ENCODE results near the gene CACNB3.

DNA sequence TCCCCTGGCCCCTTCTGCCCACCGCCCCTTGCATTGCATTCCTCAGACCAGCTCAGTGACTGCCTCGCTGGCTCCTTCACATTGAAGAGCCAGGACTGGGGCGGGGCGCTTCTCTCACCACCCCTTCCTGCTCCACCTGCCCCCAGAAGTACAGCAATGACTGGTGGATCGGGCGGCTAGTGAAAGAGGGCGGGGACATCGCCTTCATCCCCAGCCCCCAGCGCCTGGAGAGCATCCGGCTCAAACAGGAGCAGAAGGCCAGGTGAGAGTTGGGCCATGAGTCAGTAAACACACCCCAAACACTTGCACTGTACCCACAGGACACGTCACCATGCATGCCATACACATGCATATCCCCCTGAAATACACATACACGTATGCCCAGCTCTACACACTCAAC lies 5.8 kb downstream of the CACNB3 start:
- TF ChIP-seq POLR2AphosphoS5 (IDR thresholded peaks at IDR 0.05) (no peak), MXI1 (conservative IDR thresholded peaks at IDR 0.05; ENCODE audit: poor library complexity, severe bottlenecking) (no peak), EZH2 (IDR thresholded peaks at IDR 0.05; ENCODE audit: borderline replicate concordance, insufficient read depth, low read length, poor library complexity, severe bottlenecking) (no peak)
- TF ChIP-seq, protein P1, sequence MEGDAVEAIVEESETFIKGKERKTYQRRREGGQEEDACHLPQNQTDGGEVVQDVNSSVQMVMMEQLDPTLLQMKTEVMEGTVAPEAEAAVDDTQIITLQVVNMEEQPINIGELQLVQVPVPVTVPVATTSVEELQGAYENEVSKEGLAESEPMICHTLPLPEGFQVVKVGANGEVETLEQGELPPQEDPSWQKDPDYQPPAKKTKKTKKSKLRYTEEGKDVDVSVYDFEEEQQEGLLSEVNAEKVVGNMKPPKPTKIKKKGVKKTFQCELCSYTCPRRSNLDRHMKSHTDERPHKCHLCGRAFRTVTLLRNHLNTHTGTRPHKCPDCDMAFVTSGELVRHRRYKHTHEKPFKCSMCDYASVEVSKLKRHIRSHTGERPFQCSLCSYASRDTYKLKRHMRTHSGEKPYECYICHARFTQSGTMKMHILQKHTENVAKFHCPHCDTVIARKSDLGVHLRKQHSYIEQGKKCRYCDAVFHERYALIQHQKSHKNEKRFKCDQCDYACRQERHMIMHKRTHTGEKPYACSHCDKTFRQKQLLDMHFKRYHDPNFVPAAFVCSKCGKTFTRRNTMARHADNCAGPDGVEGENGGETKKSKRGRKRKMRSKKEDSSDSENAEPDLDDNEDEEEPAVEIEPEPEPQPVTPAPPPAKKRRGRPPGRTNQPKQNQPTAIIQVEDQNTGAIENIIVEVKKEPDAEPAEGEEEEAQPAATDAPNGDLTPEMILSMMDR (IDR thresholded peaks at IDR 0.05; ENCODE audit: poor library complexity, severe bottlenecking), result no peak

Measured in neural cell (in vitro differentiated cells).